HG03565 (cell line): ENCODE data around the gene CST3.
"Not testable (repeated sequence)": the region's sequence is repeated elsewhere in the genome, so short reads cannot be mapped to it uniquely, and the experiment has no call there.

Experiments used
- ATAC-seq: cut with Tn5 transposase; IDR thresholded peaks from one replicate; pipeline ENCODE4 v1.9.1; 2021; ENCODE audit warnings: mild to moderate bottlenecking, moderate library complexity; ENCODE audit not compliant: unreplicated experiment

CST3 gene

GRCh38 chr20:23644164-23644563, 6.4 kb upstream of the CST3 start:
- no peak for ATAC-seq

- ATAC-seq = no peak
Measured at GRCh38 chr20:23643659-23644058, 5.9 kb upstream of the CST3 start.

- no peak for ATAC-seq
Measured at GRCh38 chr20:23641936-23642751, 4.4 kb upstream of the CST3 start.

GRCh38 chr20:23640671-23641667, 3.2 kb upstream of the CST3 start:
- no peak for ATAC-seq

GRCh38 chr20:23640018-23640601, 2.4 kb upstream of the CST3 start:
- no peak for ATAC-seq

GRCh38 chr20:23639490-23639958, 1.8 kb upstream of the CST3 start:
- no peak for ATAC-seq

- no peak for ATAC-seq
Measured at GRCh38 chr20:23638309-23638708, 554 bp upstream of the CST3 start.

- no peak for ATAC-seq
Measured at GRCh38 chr20:23636908-23637281, 860 bp downstream of the CST3 start.

- ATAC-seq = no peak
Measured at GRCh38 chr20:23636182-23636907, 1.4 kb downstream of the CST3 start.

- not testable (repeated sequence) for ATAC-seq
Measured at GRCh38 chr20:23635768-23636090, 2.0 kb downstream of the CST3 start.

GRCh38 chr20:23634985-23635767, 2.6 kb downstream of the CST3 start:
- ATAC-seq = no peak

GRCh38 chr20:23634044-23634801, 3.5 kb downstream of the CST3 start:
- no peak for ATAC-seq

- ATAC-seq = no peak
Measured at GRCh38 chr20:23632711-23633573, 4.8 kb downstream of the CST3 start.

- ATAC-seq = no peak
Measured at GRCh38 chr20:23631981-23632710, 5.6 kb downstream of the CST3 start.

GRCh38 chr20:23631226-23631822, 6.4 kb downstream of the CST3 start:
- no peak for ATAC-seq

GRCh38 chr20:23630392-23630849, 7.3 kb downstream of the CST3 start:
- ATAC-seq = no peak
